ENCODE results near the gene USP40.

The USP40 gene

GRCh38 chr2:233553366-233553765 is 13.2 kb downstream of the USP40 start:
- TF ChIP-seq CTCF (conservative IDR thresholded peaks at IDR 0.05; ENCODE audit: low read length) (no peak), EZH2phosphoT487 (IDR thresholded peaks at IDR 0.05; ENCODE audit: borderline replicate concordance) (no peak)
- peaks cover 16% of the 10 kb centered on the region for H3K4me1 ChIP-seq (ENCODE audit: insufficient read depth, low read length, poor library complexity, severe bottlenecking)
- no peak overlapping the region for H3K4me2 ChIP-seq (ENCODE audit: low read depth, low read length, poor library complexity, severe bottlenecking)
- no peaks in the 10 kb centered on the region for H3K79me2 ChIP-seq (ENCODE audit: insufficient read depth, low read length)
- H2AFZ ChIP-seq (ENCODE audit: low read length): no peak overlapping the region
- H3K9me2 ChIP-seq (replicated peaks; ENCODE audit: low read depth, low read length): no peaks in the 10 kb centered on the region
- no peak overlapping the region for H3K4me3 ChIP-seq (ENCODE audit: low read length, poor library complexity, severe bottlenecking)
- no peaks in the 10 kb centered on the region for H4K20me1 ChIP-seq (ENCODE audit: insufficient read depth, low read length, poor library complexity, severe bottlenecking)
- H3K9ac ChIP-seq (ENCODE audit: low read depth, low read length, poor library complexity, severe bottlenecking): no peak overlapping the region
- no peaks in the 10 kb centered on the region for H3K27me3 ChIP-seq (ENCODE audit: insufficient read depth, low read length, poor library complexity, severe bottlenecking)
- no peaks in the 10 kb centered on the region for H3F3A ChIP-seq (ENCODE audit: low read depth)
- no peaks in the 10 kb centered on the region for H3K9me3 ChIP-seq (ENCODE audit: insufficient read depth, low read depth, low read length)
- no peaks in the 10 kb centered on the region for H3K36me3 ChIP-seq (ENCODE audit: insufficient read depth, low read length)

GRCh38 chr2:233551491-233551890 is 15.1 kb downstream of the USP40 start:
- H3K27me3 ChIP-seq (ENCODE audit: insufficient read depth, low read length, poor library complexity, severe bottlenecking): no peaks in the 10 kb centered on the region
- H3K9ac ChIP-seq (ENCODE audit: low read depth, low read length, poor library complexity, severe bottlenecking): no peak overlapping the region
- no peak overlapping the region for H2AFZ ChIP-seq (ENCODE audit: low read length)
- no peaks in the 10 kb centered on the region for H4K20me1 ChIP-seq (ENCODE audit: insufficient read depth, low read length, poor library complexity, severe bottlenecking)
- H3K4me3 ChIP-seq (ENCODE audit: low read length, poor library complexity, severe bottlenecking): no peak overlapping the region
- H3K9me2 ChIP-seq (replicated peaks; ENCODE audit: low read depth, low read length): no peaks in the 10 kb centered on the region
- TF ChIP-seq EZH2phosphoT487 (IDR thresholded peaks at IDR 0.05; ENCODE audit: borderline replicate concordance) (no peak), CTCF (conservative IDR thresholded peaks at IDR 0.05; ENCODE audit: low read length) (no peak)
- no peaks in the 10 kb centered on the region for H3K9me3 ChIP-seq (ENCODE audit: insufficient read depth, low read depth, low read length)
- no peaks in the 10 kb centered on the region for H3F3A ChIP-seq (ENCODE audit: low read depth)
- H3K4me1 ChIP-seq (ENCODE audit: insufficient read depth, low read length, poor library complexity, severe bottlenecking): no peaks in the 10 kb centered on the region
- no peaks in the 10 kb centered on the region for H3K36me3 ChIP-seq (ENCODE audit: insufficient read depth, low read length)
- no peaks in the 10 kb centered on the region for H3K79me2 ChIP-seq (ENCODE audit: insufficient read depth, low read length)
- H3K4me2 ChIP-seq (ENCODE audit: low read depth, low read length, poor library complexity, severe bottlenecking): no peak overlapping the region

GRCh38 chr2:233546774-233547173 is 19.8 kb downstream of the USP40 start:
- Histone ChIP-seq H3K36me3 (ENCODE audit: insufficient read depth, low read length) (no peaks in the 10 kb centered on the region), H3K9me3 (ENCODE audit: insufficient read depth, low read depth, low read length) (no peaks in the 10 kb centered on the region), H2AFZ (ENCODE audit: low read length) (no peak overlapping the region), H3K4me1 (ENCODE audit: insufficient read depth, low read length, poor library complexity, severe bottlenecking) (no peaks in the 10 kb centered on the region), H3K79me2 (ENCODE audit: insufficient read depth, low read length) (no peaks in the 10 kb centered on the region), H3K4me2 (ENCODE audit: low read depth, low read length, poor library complexity, severe bottlenecking) (no peak overlapping the region), H3K27me3 (ENCODE audit: insufficient read depth, low read length, poor library complexity, severe bottlenecking) (no peaks in the 10 kb centered on the region), H3K4me3 (ENCODE audit: low read length, poor library complexity, severe bottlenecking) (no peak overlapping the region), H4K20me1 (ENCODE audit: insufficient read depth, low read length, poor library complexity, severe bottlenecking) (no peaks in the 10 kb centered on the region), H3K9ac (ENCODE audit: low read depth, low read length, poor library complexity, severe bottlenecking) (no peak overlapping the region), H3F3A (ENCODE audit: low read depth) (no peaks in the 10 kb centered on the region), H3K9me2 (replicated peaks; ENCODE audit: low read depth, low read length) (no peaks in the 10 kb centered on the region)
- TF ChIP-seq EZH2phosphoT487 (IDR thresholded peaks at IDR 0.05; ENCODE audit: borderline replicate concordance) (no peak), CTCF (conservative IDR thresholded peaks at IDR 0.05; ENCODE audit: low read length) (no peak)

All from Loucy (cell line).